ENCODE data around the gene RPLP2.

RPLP2 gene

GRCh38 chr11:809287-810039 lies at the start of gene RPLP2:
RPLP2 (plus strand) TSS chr11:809967; CDS start chr11:810235, 268 bp downstream.
- DNase-seq = peak; percentile 89

- DNase-seq = no peak
These were observed 49.5 kb upstream of the RPLP2 start for GRCh38 chr11:760236-760635.

GRCh38 chr11:761526-762108 lies 48.1 kb upstream of the RPLP2 start:
- DNase-seq = no peak

GRCh38 chr11:762421-763072 lies 47.2 kb upstream of the RPLP2 start:
- DNase-seq = no peak

- DNase-seq = no peak
These were observed 46.7 kb upstream of the RPLP2 start for GRCh38 chr11:763073-763463.

GRCh38 chr11:763549-764321 lies 46.0 kb upstream of the RPLP2 start:
- DNase-seq = no peak

- no peak for DNase-seq
These were observed 45.3 kb upstream of the RPLP2 start for GRCh38 chr11:764322-765024.

GRCh38 chr11:765025-765801 lies 44.6 kb upstream of the RPLP2 start:
- DNase-seq = no peak

GRCh38 chr11:765802-766091 lies 44.0 kb upstream of the RPLP2 start:
- DNase-seq = no peak

- no peak for DNase-seq
These were observed 43.4 kb upstream of the RPLP2 start for GRCh38 chr11:766106-766935.

- DNase-seq = no peak
These were observed 42.9 kb upstream of the RPLP2 start for GRCh38 chr11:766936-767210.

- DNase-seq = no peak
These were observed 42.5 kb upstream of the RPLP2 start for GRCh38 chr11:767238-767637.

- no peak for DNase-seq
These were observed 39.7 kb upstream of the RPLP2 start for GRCh38 chr11:769887-770641.

- DNase-seq = no peak
These were observed 38.8 kb upstream of the RPLP2 start for GRCh38 chr11:770642-771616.

GRCh38 chr11:771617-772204 lies 38.1 kb upstream of the RPLP2 start:
- no peak for DNase-seq

GRCh38 chr11:772429-773390 lies 37.1 kb upstream of the RPLP2 start:
- no peak for DNase-seq

GRCh38 chr11:773425-773824 lies 36.3 kb upstream of the RPLP2 start:
- no peak for DNase-seq

- no peak for DNase-seq
These were observed 35.9 kb upstream of the RPLP2 start for GRCh38 chr11:773830-774229.
